MM.1S (cell line): ENCODE measurements around the gene GFRAL.
A peak's percentile ranks its signal among the peaks of the same experiment; 100 is the strongest.

ENCODE experiments used
- DNase-seq: peaks from one replicate; pipeline ENCODE4 v3.0.0-alpha.2; 2015
- H2AFZ ChIP-seq: fragments of 300-600 bp; sonication (generic); 2 replicates; pipeline ENCODE4 v1.6.0; 2016; ENCODE audit warnings: antibody characterized with exemption, low read length
- H3F3A ChIP-seq: fragments of 300-600 bp; sonication (generic); 2 replicates; pipeline ENCODE4 v1.6.1; 2016; ENCODE audit warnings: mild to moderate bottlenecking, antibody characterized with exemption, low read length, moderate library complexity, mixed read lengths; ENCODE audit not compliant: insufficient read depth
- H3K27ac ChIP-seq: fragments of 300-600 bp; sonication (generic); 2 replicates; pipeline ENCODE4 v1.5.1; 2016; ENCODE audit warnings: mild to moderate bottlenecking, low read length
- H3K27me3 ChIP-seq: fragments of 300-600 bp; sonication (generic); replicated peaks from 2 replicates; pipeline ENCODE4 v1.6.0; 2016; ENCODE audit warnings: low read length; ENCODE audit not compliant: insufficient read depth
- H3K36me3 ChIP-seq: fragments of 300-600 bp; sonication (generic); replicated peaks from 2 replicates; pipeline ENCODE4 v1.6.1; 2016; ENCODE audit warnings: mild to moderate bottlenecking, low read length, mixed read lengths; ENCODE audit not compliant: insufficient read depth
- H3K4me1 ChIP-seq: fragments of 300-600 bp; sonication (generic); 2 replicates; pipeline ENCODE4 v1.6.1; 2016; ENCODE audit warnings: low read length, mixed read lengths
- H3K4me2 ChIP-seq: fragments of 300-600 bp; sonication (generic); 2 replicates; pipeline ENCODE4 v1.6.0; 2016; ENCODE audit warnings: low read depth, low read length
- H3K4me3 ChIP-seq: fragments of 300-600 bp; sonication (generic); 2 replicates; pipeline ENCODE4 v1.5.1; 2016; ENCODE audit warnings: low read length, mixed read lengths
- H3K79me2 ChIP-seq: fragments of 300-600 bp; sonication (generic); 2 replicates; pipeline ENCODE4 v1.6.1; 2016; ENCODE audit warnings: mixed run types, low read length, mixed read lengths
- H3K9ac ChIP-seq: fragments of 300-600 bp; sonication (generic); 2 replicates; pipeline ENCODE4 v1.6.1; 2016; ENCODE audit warnings: low read length, mixed read lengths
- H3K9me2 ChIP-seq: fragments of 300-600 bp; sonication (generic); replicated peaks from 2 replicates; pipeline ENCODE4 v1.6.1; 2016; ENCODE audit warnings: mild to moderate bottlenecking, low read length, mixed read lengths; ENCODE audit not compliant: insufficient read depth
- H3K9me3 ChIP-seq: fragments of 300-600 bp; sonication (generic); replicated peaks from 2 replicates; pipeline ENCODE4 v1.6.1; 2016; ENCODE audit warnings: mild to moderate bottlenecking, low read length, mixed read lengths; ENCODE audit not compliant: insufficient read depth
- H4K20me1 ChIP-seq: fragments of 300-600 bp; sonication (generic); 2 replicates; pipeline ENCODE4 v1.6.1; 2016; ENCODE audit warnings: mild to moderate bottlenecking, low read length, moderate library complexity, mixed read lengths; ENCODE audit not compliant: insufficient read depth
- CTCF ChIP-seq: fragments of 300-600 bp; sonication (generic); IDR thresholded peaks from 2 replicates; pipeline ENCODE4 v1.5.1; 2016; ENCODE audit warnings: antibody characterized with exemption, low read length, mixed read lengths
- EZH2 ChIP-seq: fragments of 300-600 bp; sonication (generic); optimal IDR thresholded peaks from 2 replicates; pipeline ENCODE3; 2017; ENCODE audit warnings: low read depth, mild to moderate bottlenecking, antibody characterized with exemption, low read length, mixed read lengths
- EZH2phosphoT487 ChIP-seq: fragments of 300-600 bp; sonication (generic); IDR thresholded peaks from 2 replicates; pipeline ENCODE4 v1.6.1; 2018; ENCODE audit warnings: antibody characterized with exemption, low read length

Gene GFRAL

GRCh38 chr6:55282115-55282514 is 45.2 kb upstream of the GFRAL start:
- H3K79me2 ChIP-seq: no peaks in the 10 kb centered on the region
- H3K4me2 ChIP-seq: no peak overlapping the region

GRCh38 chr6:55286824-55287223 is 40.4 kb upstream of the GFRAL start:
- Histone ChIP-seq H3K9me3 (no peaks in the 10 kb centered on the region), H3K27ac (no peak overlapping the region), H2AFZ (no peak overlapping the region), H3K9me2 (no peaks in the 10 kb centered on the region), H3K4me2 (no peak overlapping the region), H3F3A (no peaks in the 10 kb centered on the region), H3K4me1 (peaks cover 4% of the 10 kb centered on the region; the same call in 1 of the 2 replicates), H3K4me3 (no peak overlapping the region), H4K20me1 (no peaks in the 10 kb centered on the region), H3K36me3 (no peaks in the 10 kb centered on the region), H3K27me3 (no peaks in the 10 kb centered on the region), H3K9ac (no peak overlapping the region), H3K79me2 (no peaks in the 10 kb centered on the region)
- DNase-seq: peak; percentile 54
- TF ChIP-seq EZH2phosphoT487 (no peak), EZH2 (no peak), CTCF (no peak)

More at GRCh38 chr6:55282115-55282514, 45.2 kb upstream of the GFRAL start:
- H3K4me3 ChIP-seq: no peak overlapping the region
- TF ChIP-seq EZH2 (no peak), CTCF (no peak), EZH2phosphoT487 (no peak)
- no peaks in the 10 kb centered on the region for H3K36me3 ChIP-seq
- H3F3A ChIP-seq: no peaks in the 10 kb centered on the region
- no peaks in the 10 kb centered on the region for H3K9me2 ChIP-seq
- DNase-seq: no peak
- H3K9me3 ChIP-seq: no peaks in the 10 kb centered on the region
- H3K9ac ChIP-seq: no peak overlapping the region
- no peaks in the 10 kb centered on the region for H4K20me1 ChIP-seq
- no peak overlapping the region for H2AFZ ChIP-seq
- H3K27me3 ChIP-seq: no peaks in the 10 kb centered on the region
- H3K4me1 ChIP-seq: peaks cover 4% of the 10 kb centered on the region; the same call in 1 of the 2 replicates
- H3K27ac ChIP-seq: no peak overlapping the region

GRCh38 chr6:55290736-55291135 is 36.5 kb upstream of the GFRAL start:
- H3K9me3 ChIP-seq: no peaks in the 10 kb centered on the region
- H3K27ac ChIP-seq: no peak overlapping the region
- no peak overlapping the region for H3K4me3 ChIP-seq
- H3K79me2 ChIP-seq: no peaks in the 10 kb centered on the region
- no peak overlapping the region for H3K4me2 ChIP-seq
- no peak overlapping the region for H2AFZ ChIP-seq
- no peaks in the 10 kb centered on the region for H3F3A ChIP-seq
- H4K20me1 ChIP-seq: no peaks in the 10 kb centered on the region
- H3K9ac ChIP-seq: no peak overlapping the region
- H3K9me2 ChIP-seq: no peaks in the 10 kb centered on the region
- H3K36me3 ChIP-seq: no peaks in the 10 kb centered on the region
- H3K4me1 ChIP-seq: peaks cover 4% of the 10 kb centered on the region; the same call in 1 of the 2 replicates
- TF ChIP-seq CTCF (no peak), EZH2 (no peak), EZH2phosphoT487 (no peak)
- DNase-seq: no peak
- H3K27me3 ChIP-seq: no peaks in the 10 kb centered on the region
